ENCODE data around the gene MTHFD2. TPM values are rescaled to one million over a fixed set of nuclear protein-coding genes. Genes with fewer than 3 reads are reported as not detected.

Gene MTHFD2
- total and polyA plus RNA-seq, 8 donors, result 10.2 to 288 (median 26.8) TPM

DNA sequence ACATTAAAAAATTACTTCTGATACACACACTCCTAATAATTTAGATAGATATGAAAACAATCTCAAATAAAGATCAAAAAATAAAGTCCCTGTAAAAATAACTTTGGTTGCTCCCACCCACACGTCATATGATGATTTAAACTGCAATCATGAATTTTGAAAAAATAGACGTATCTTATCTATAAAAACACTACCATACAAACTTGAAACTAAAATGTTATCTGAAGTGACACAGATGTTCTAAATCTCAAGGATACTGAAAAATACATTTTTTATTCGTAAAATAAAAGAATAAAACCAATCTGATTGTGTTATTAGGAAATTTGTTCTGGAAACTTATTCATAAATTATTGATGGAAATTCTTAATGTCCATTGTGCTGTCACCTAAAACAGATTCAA is 42.6 kb upstream of the MTHFD2 start:
- H3K4me1 ChIP-seq, result peaks cover 0 to 4% (median 0%) of the 10 kb centered on the region in 3 donors
- H3K36me3 ChIP-seq, result peaks cover 0 to 25% (median 11%) of the 10 kb centered on the region in 3 donors
- intact Hi-C loops (cut with DNase I), result no loop called here
- WGBS, 2 donors, result 29 to 36% methylated on average over 3 of the region's 3 CpGs
- no peak for ATAC-seq
- H3K9me3 ChIP-seq, result peaks cover 0 to 4% (median 0%) of the 10 kb centered on the region in 4 donors
- FAIRE-seq, result no peak
- no peak overlapping the region for H3K4me3 ChIP-seq
- H3K27me3 ChIP-seq, result no peaks in the 10 kb centered on the region
- TF ChIP-seq, protein P1, sequence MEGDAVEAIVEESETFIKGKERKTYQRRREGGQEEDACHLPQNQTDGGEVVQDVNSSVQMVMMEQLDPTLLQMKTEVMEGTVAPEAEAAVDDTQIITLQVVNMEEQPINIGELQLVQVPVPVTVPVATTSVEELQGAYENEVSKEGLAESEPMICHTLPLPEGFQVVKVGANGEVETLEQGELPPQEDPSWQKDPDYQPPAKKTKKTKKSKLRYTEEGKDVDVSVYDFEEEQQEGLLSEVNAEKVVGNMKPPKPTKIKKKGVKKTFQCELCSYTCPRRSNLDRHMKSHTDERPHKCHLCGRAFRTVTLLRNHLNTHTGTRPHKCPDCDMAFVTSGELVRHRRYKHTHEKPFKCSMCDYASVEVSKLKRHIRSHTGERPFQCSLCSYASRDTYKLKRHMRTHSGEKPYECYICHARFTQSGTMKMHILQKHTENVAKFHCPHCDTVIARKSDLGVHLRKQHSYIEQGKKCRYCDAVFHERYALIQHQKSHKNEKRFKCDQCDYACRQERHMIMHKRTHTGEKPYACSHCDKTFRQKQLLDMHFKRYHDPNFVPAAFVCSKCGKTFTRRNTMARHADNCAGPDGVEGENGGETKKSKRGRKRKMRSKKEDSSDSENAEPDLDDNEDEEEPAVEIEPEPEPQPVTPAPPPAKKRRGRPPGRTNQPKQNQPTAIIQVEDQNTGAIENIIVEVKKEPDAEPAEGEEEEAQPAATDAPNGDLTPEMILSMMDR (IDR thresholded peaks at IDR 0.05), result no peak
- no peak for DNase-seq
- H3K27ac ChIP-seq, result no peak overlapping the region

GRCh38 chr2:74162951-74163350 is 35.5 kb upstream of the MTHFD2 start:
- Histone ChIP-seq H3K4me1 (no peaks in the 10 kb centered on the region), H3K27me3 (no peaks in the 10 kb centered on the region), H3K9me3 (no peaks in the 10 kb centered on the region), H3K36me3 (peaks cover 0 to 35% (median 10%) of the 10 kb centered on the region in 3 donors), H3K4me3 (no peak overlapping the region), H3K27ac (no peak overlapping the region)
- WGBS, 2 donors, result 92 to 97% methylated on average over 6 of the region's 6 CpGs
- TF ChIP-seq, protein P1 (IDR thresholded peaks at IDR 0.05), result no peak
- no peak for FAIRE-seq
- no peak for DNase-seq
- intact Hi-C loops (cut with DNase I), result no loop called here
- no peak for ATAC-seq

GRCh38 chr2:74164761-74165160 is 33.7 kb upstream of the MTHFD2 start:
- no peak for FAIRE-seq
- 95 to 96% methylated on average over 1 of the region's 1 CpG for WGBS, 2 donors
- H3K36me3 ChIP-seq, result peaks cover 0 to 36% (median 11%) of the 10 kb centered on the region in 3 donors

GRCh38 chr2:74168739-74169138 is 29.7 kb upstream of the MTHFD2 start:
- H3K9me3 ChIP-seq, result no peaks in the 10 kb centered on the region
- intact Hi-C loops (cut with DNase I), result no loop called here
- H3K27ac ChIP-seq, result no peak overlapping the region
- no peak for ATAC-seq
- 72 to 77% methylated on average over 2 of the region's 2 CpGs for WGBS, 2 donors
- H3K27me3 ChIP-seq, result no peaks in the 10 kb centered on the region
- TF ChIP-seq, protein P1 (IDR thresholded peaks at IDR 0.05), result no peak
- FAIRE-seq, result no peak
- no peaks in the 10 kb centered on the region for H3K4me1 ChIP-seq
- peaks cover 0 to 37% (median 11%) of the 10 kb centered on the region in 3 donors for H3K36me3 ChIP-seq
- H3K4me3 ChIP-seq, result no peak overlapping the region
- no peak for DNase-seq

More at GRCh38 chr2:74164761-74165160, 33.7 kb upstream of the MTHFD2 start:
- TF ChIP-seq, protein P1 (IDR thresholded peaks at IDR 0.05), result no peak
- Histone ChIP-seq H3K4me3 (no peak overlapping the region), H3K27me3 (no peaks in the 10 kb centered on the region), H3K27ac (no peak overlapping the region), H3K9me3 (no peaks in the 10 kb centered on the region), H3K4me1 (no peaks in the 10 kb centered on the region)
- DNase-seq (no peak), ATAC-seq (no peak)
- intact Hi-C loops (cut with DNase I), result no loop called here

GRCh38 chr2:74174909-74175308 is 23.5 kb upstream of the MTHFD2 start:
- intact Hi-C loops (cut with DNase I), result no loop called here
- DNase-seq (no peak), FAIRE-seq (no peak), ATAC-seq (no peak)
- TF ChIP-seq, protein P1 (IDR thresholded peaks at IDR 0.05), result no peak
- 71 to 77% methylated on average over 1 of the region's 1 CpG for WGBS, 2 donors
- Histone ChIP-seq H3K4me3 (no peak overlapping the region), H3K9me3 (no peaks in the 10 kb centered on the region), H3K27me3 (no peaks in the 10 kb centered on the region), H3K4me1 (peaks cover 5 to 15% (median 11%) of the 10 kb centered on the region in 3 donors), H3K27ac (no peak overlapping the region), H3K36me3 (peaks cover 0 to 15% (median 0%) of the 10 kb centered on the region in 3 donors)
